Fibroblast of skin of scalp (primary cell): ENCODE measurements around the gene GIPC3.
A peak's percentile ranks its signal among the peaks of the same experiment; 100 is the strongest.
"Not testable (repeated sequence)": the region's sequence is repeated elsewhere in the genome, so short reads cannot be mapped to it uniquely, and the experiment has no call there.

Experiments used
- DNase-seq: peaks from one replicate; pipeline ENCODE4 v3.0.0-alpha.2; 2013

The GIPC3 gene

GRCh38 chr19:3550947-3551791 lies 34.1 kb upstream of the GIPC3 start:
- DNase-seq, result no peak

- DNase-seq, result no peak
Observed at GRCh38 chr19:3551792-3552095, 33.5 kb upstream of the GIPC3 start.

DNA sequence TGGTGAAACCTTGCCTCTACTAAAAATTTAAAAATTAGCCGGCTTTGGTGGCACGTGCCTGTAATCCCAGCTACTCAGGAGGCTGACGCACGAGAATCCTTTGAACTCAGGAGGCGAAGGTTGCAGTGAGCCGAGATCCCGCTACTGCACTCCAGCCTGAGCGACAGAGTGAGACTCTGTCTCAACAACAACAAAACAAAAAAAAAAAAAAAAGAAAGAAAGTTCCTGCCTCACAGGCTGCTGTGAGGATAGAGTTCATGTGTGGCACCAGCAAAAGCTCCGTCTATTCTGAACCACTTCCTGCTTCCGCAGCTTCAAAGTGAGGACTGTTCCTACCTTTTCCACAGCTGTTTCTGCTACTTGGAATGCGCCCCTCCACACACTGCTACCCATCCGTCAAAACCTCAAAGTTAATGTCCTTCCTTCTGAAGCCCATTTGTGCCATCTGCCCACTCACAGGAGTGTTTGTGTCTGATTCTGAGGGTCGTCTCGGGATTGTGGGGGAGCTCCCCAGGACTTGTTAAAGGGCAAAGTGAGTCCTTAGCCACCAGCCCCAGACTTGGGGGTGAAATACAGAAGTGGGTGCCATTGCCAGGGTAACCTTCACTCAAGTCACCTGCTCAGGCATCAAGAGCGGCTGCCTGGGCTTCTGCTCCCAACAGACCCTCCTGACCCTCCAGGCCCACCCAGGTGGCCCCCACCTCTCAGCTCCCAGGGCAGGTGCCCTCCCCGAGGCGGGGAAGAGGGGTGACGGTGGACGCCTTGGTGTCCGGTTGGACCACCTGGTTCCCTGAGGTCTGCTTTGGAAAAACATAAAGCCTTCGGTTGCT lies 30.8 kb upstream of the GIPC3 start:
- no peak for DNase-seq

- no peak for DNase-seq
Observed at GRCh38 chr19:3555653-3556422, 29.4 kb upstream of the GIPC3 start.

- DNase-seq, result no peak
Observed at GRCh38 chr19:3556423-3556977, 28.8 kb upstream of the GIPC3 start.

DNA sequence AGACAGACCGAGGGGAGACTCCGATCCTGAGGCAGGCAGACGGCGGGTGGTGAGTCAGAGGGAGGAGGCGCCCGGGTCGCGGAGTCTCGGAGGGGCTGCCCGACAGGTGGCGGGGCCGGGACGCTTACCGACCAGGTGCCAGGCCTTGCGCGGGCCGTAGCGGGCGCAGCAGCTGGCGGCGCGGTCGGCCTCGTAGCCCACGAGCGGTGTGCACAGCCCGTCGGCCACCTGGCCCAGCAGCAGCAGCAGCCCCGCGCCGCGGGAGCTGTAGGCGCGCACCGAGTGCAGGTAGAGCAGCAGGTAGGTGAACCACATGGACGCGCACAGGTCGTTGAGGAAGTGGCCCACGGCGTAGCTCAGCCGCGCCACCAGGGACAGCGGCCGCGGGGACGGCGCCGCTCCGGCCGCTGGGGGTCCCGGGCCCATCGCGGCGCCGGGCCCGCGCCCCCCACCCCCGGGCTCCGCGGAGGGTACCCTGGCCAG lies 28.3 kb upstream of the GIPC3 start:
- no peak for DNase-seq

DNA sequence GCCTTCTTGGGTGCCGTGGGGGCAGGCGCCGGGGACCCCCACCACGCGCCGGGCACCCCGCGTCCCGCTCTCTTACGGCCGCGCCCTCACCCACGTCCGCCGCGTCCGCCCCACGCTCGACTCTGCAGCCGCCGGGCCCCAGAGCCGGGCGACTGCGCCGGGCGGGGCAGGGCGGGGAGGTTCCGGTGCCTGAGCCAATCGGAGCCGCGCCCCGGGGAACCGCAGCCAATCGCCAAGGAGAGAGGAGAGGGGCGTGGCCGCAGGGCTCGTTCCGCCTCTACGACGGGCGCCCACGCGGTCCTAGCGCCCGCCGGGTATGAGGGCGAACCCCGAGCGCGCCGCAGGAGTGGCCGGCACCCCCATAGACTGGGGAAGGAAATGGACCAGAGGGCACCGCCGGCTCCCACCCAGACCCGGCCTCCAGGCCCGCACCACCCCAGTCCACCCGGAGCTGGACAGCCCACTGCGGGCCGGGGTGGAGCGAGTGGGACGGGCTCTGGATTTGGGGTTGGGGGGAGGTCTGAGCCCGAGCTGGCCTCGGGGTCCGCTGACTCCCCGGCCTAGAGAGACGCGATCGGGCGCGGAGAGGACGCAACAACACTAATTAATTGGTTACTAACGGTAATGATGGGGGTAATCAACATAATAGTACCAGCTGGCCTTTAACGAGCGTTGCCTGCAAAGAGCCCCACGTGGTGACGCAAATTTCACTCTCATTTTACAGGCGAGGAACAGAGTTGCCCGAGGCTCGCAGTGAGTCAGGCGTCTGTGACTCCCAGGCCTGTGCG lies 27.6 kb upstream of the GIPC3 start, which contains the start of gene MFSD12:
TSS of gene MFSD12 (minus strand) at position 126 of the 788 bp plus-strand sequence. CDS start 183 bp downstream, outside the sequence.
- DNase-seq, result peak; percentile 93

DNA sequence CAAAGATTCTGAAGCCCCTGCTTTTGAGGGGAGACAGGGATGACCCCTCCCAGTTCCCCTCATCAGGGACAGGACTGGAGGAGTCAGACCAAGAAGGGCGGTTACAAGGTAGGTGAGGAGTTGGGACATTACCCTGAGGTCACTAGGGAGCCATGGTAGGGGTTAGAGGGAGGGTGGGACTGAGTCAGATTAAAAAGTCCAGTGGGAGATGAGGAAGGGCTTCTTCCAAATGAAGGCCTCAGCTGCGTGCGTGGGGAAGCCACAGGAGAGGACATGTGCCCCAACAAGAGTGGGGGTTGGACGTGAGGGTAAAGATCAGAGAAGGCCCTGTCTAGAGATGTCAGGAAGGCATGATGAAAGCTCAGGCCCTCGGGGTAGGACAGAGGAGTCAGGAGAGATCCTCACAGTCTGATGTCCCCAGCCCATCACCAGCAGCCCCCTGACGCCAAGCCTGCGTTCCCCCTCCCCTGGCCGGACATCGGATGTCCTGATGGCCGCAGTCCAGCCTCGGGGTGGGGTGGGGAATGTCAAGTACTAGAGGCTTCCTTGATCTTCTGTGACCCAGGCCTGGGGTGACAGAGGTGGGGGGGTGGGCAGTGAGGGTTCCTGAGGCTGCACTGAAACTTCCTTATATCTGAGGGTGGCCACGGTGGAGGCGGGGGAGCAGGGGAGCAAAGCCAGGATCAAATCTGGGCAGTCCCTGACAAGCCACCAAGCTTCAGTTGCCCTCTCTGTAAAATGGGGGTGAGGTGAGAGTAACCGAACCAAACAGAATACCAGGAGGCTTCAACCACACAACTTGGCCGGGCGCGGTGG lies 21.4 kb upstream of the GIPC3 start:
- no peak for DNase-seq

DNA sequence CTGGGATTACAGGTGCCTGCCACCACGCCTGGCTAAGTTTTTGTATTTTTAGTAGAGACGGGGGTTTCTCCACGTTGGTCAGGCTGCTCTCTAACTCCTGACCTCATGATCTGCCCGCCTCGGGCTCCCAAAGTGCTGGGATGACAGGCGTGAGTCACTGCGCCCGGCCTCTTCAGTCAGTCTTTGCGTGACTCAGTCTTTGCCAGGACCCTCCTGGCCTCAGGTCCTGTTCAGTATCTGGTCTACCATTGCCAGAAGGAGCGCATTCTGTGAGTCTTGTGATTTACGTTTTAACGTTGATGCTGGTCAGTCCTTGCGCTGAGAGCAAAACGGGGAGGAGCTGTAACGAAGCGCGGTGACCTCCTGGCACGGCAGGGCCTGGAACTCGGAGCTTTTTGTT lies 20.1 kb upstream of the GIPC3 start:
- no peak for DNase-seq

DNA sequence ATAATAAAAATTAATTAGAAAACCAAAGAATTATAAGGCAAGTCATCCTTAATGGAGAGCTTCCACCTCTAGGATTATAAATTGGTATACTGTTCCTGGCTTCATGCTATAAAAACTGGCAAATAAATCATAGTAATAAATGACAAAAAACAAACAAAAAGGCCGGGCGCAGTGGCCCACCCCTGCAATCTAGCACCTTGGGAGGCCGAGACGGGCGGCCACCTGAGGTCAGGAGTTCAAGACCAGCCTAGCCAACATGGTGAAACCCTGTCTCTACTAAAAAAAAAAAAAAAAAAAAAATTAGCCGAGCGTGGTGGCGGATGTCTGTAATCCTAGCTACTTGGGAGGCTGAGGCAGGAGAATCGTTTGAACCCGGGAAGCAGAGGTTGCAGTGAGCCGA lies 15.2 kb upstream of the GIPC3 start:
- not testable (repeated sequence) for DNase-seq

- DNase-seq, result no peak
Observed at GRCh38 chr19:3570606-3571011, 14.7 kb upstream of the GIPC3 start.

DNA sequence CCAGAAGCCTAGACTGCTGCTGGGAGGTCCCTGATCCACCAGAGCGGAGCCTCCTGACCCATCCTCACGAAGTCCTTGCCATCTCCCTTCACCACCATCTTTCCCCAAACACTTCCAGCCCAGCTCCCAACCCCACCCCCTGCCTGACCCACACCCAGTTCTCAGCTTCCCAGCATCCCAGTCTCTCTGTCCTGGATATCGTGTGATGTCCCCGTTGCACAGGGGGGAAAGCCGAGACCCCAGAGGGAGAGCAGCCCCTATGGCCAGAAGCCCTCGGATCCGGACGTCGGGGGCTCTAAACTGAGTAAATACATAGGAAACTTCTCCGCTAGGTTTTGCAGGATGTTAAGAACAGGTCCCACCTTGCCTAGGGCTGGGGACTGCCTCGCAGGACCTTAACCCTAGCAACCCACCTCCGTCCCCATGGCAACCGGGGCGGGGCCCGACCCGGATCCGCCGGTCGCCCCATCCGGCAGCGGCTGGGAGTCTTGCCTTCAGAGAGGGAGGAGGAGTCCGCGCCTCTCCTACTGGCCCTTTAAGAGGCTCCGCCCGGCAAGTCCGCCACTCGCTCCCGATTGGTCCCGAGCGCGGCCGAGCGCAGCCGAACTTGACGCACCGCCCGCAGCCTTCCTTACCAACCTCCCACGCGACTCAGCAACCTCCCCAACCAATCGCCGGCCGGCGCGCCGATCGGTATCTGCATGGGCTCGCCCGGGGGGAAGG lies 13.0 kb upstream of the GIPC3 start:
- DNase-seq, result peak; percentile 100

- DNase-seq, result no peak
Observed at GRCh38 chr19:3572855-3573161, 12.5 kb upstream of the GIPC3 start, which contains the start of gene HMG20B. TSS of gene HMG20B (plus strand) at chr19:3572944. CDS start at chr19:3573310, 366 bp downstream.

- DNase-seq, result no peak
Observed at GRCh38 chr19:3573162-3573857, 12.0 kb upstream of the GIPC3 start.

- DNase-seq, result peak; percentile 94
Observed at GRCh38 chr19:3573858-3574637, 11.2 kb upstream of the GIPC3 start.

- DNase-seq, result peak; percentile 41
Observed at GRCh38 chr19:3575260-3575741, 10.0 kb upstream of the GIPC3 start.

DNA sequence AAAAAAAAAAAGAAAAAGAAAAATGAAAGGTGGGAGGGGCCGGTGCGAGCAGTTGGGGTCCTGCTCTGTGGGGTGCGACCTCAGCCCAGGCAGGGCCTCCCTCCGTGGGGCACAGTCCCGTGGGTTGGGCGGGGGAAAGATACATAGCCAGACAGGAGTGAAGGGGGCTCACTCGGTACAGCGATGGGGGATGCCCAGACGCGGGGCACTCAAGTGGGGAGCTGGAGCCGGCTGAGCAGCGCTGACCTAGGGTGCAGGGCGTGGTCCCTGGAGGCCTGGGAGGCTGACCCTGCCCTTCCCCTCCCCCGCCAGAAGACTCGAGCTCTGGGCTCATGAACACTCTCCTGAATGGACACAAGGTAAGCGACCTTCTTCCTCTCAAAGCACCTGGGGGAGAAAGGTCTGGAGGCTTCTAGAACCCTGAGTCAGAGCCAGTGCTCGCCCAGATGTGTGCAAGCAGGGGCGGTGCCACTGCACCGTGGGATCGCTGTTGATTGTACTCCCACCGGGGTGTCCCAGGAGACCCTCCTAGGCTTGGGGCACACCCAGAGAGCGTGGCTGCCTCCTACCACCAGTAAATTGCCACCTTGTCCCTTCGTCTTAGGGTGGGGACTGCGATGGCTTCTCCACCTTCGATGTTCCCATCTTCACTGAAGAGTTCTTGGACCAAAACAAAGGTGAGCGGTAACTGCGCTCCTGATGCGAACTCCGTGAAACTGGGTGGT lies 9.2 kb upstream of the GIPC3 start:
- no peak for DNase-seq
